ENCODE measurements around the gene SUGP1. TPM values are rescaled to one million over a fixed set of nuclear protein-coding genes. Genes with fewer than 3 reads are reported as not detected.
"Not testable (repeated sequence)": the region's sequence is repeated elsewhere in the genome, so short reads cannot be mapped to it uniquely, and the experiment has no call there.

Gene SUGP1
- total and polyA plus RNA-seq, 2 of the 4 experiments (the other 2 are of a cell fraction) = 33.2 to 35.8 TPM

- H3K9me1 ChIP-seq (ENCODE audit: insufficient read depth, low read length); H3K9ac ChIP-seq (ENCODE audit: low read depth, low read length); H3K4me1 ChIP-seq (ENCODE audit: control insufficient read depth, insufficient read depth, low read length); ATAC-seq (ENCODE audit: low read depth); H4K5ac ChIP-seq (ENCODE audit: low read depth, low read length); BruUV-seq (replicated peaks); POLR2A ChIA-PET (ENCODE audit: unreplicated experiment); DNase-seq; H4K8ac ChIP-seq (ENCODE audit: low read depth in 2 of 2, low read length in 2 of 2); H3K9me3 ChIP-seq (ENCODE audit: control insufficient read depth, insufficient read depth, low read length); H2BK20ac ChIP-seq (ENCODE audit: low read depth, low read length); H3K23ac ChIP-seq (ENCODE audit: low read depth, low read length); H3K4ac ChIP-seq (ENCODE audit: low read depth, low read length); H2BK15ac ChIP-seq (ENCODE audit: low read depth, low read length); H3K14ac ChIP-seq (replicated peaks; ENCODE audit: low read depth, low read length); intact Hi-C loops (cut with micrococcal nuclease); H3K18ac ChIP-seq (ENCODE audit: low read depth, low read length); H3K79me1 ChIP-seq (ENCODE audit: low read depth in 1 of 2, low read length in 2 of 2); H4K20me1 ChIP-seq (ENCODE audit: insufficient read depth, low read length); CTCF ChIA-PET; H4K91ac ChIP-seq (ENCODE audit: insufficient read depth, low read depth, low read length); H3K4me2 ChIP-seq (ENCODE audit: low read depth, low read length); dilution Hi-C loops (cut with HindIII; ENCODE audit: low sequenced_read_pairs, unreplicated experiment); H3K4me3 ChIP-seq (ENCODE audit: insufficient read depth, low read depth, low read length); H3K27ac ChIP-seq (ENCODE audit: insufficient read depth, low read length); H2BK120ac ChIP-seq (ENCODE audit: low read depth, low read length); in situ Hi-C loops (cut with MboI; ENCODE audit: low sequenced_read_pairs); H3K27me3 ChIP-seq (ENCODE audit: control insufficient read depth, insufficient read depth, low read length); H3K56ac ChIP-seq (ENCODE audit: extremely low read depth, insufficient read depth, low read length); H2AK9ac ChIP-seq (replicated peaks; ENCODE audit: low read depth, low read length, poor library complexity); H2AK5ac ChIP-seq (ENCODE audit: low read depth, low read length); H2AFZ ChIP-seq (replicated peaks; ENCODE audit: low read length, poor library complexity); H2BK5ac ChIP-seq (ENCODE audit: low read depth, low read length, poor library complexity, severe bottlenecking): not testable (repeated sequence)
- H3K36me3 ChIP-seq (ENCODE audit: control insufficient read depth, insufficient read depth, low read length) = peaks cover 78% of the 10 kb centered on the region
- no CpG with 5 or more reads among the region's 8 CpGs for WGBS, 2 experiments (ENCODE audit: extremely low coverage in 2 of 2, insufficient read length in 1 of 2)
These were observed 30.4 kb upstream of the SUGP1 start for GRCh38 chr19:19350756-19351155.

Data from IMR-90 (cell line).